Eye (tissue), 1 donor: Measurements from ENCODE around the gene KNTC1.
A peak's percentile ranks its signal among the peaks of the same experiment; 100 is the strongest.
"Not testable (repeated sequence)": the region's sequence is repeated elsewhere in the genome, so short reads cannot be mapped to it uniquely, and the experiment has no call there.

Source experiments
- DNase-seq: peaks from one replicate; pipeline ENCODE4 v3.0.0-alpha.2; 2015

Gene KNTC1

GRCh38 chr12:122526683-122527477 lies at the start of gene KNTC1, which contains the start of gene RSRC2:
TSS of gene KNTC1 (plus strand) at chr12:122527249. CDS start at chr12:122530064, 2,815 bp downstream.
TSS of gene RSRC2 (minus strand) at chr12:122526936. CDS start at chr12:122526853, 83 bp downstream.
- peak; percentile 100 for DNase-seq

- no peak for DNase-seq
Observed at GRCh38 chr12:122480753-122481152, 46.3 kb upstream of the KNTC1 start.

GRCh38 chr12:122481861-122482260 lies 45.2 kb upstream of the KNTC1 start:
- no peak for DNase-seq

GRCh38 chr12:122483969-122484368 lies 43.1 kb upstream of the KNTC1 start:
- no peak for DNase-seq

- DNase-seq: not testable (repeated sequence)
Observed at GRCh38 chr12:122484385-122484784, 42.7 kb upstream of the KNTC1 start.

- DNase-seq: not testable (repeated sequence)
Observed at GRCh38 chr12:122486360-122486759, 40.7 kb upstream of the KNTC1 start.

- DNase-seq: no peak
Observed at GRCh38 chr12:122486805-122487426, 40.1 kb upstream of the KNTC1 start.

GRCh38 chr12:122487807-122488206 lies 39.2 kb upstream of the KNTC1 start:
- not testable (repeated sequence) for DNase-seq

GRCh38 chr12:122489038-122489437 lies 38.0 kb upstream of the KNTC1 start:
- no peak for DNase-seq

GRCh38 chr12:122491991-122492390 lies 35.1 kb upstream of the KNTC1 start:
- DNase-seq: no peak

- not testable (repeated sequence) for DNase-seq
Observed at GRCh38 chr12:122493222-122493621, 33.8 kb upstream of the KNTC1 start.

- no peak for DNase-seq
Observed at GRCh38 chr12:122495258-122495657, 31.8 kb upstream of the KNTC1 start.

GRCh38 chr12:122499991-122500684 lies 26.9 kb upstream of the KNTC1 start:
- peak; percentile 89 for DNase-seq

- peak; percentile 99 for DNase-seq
Observed at GRCh38 chr12:122500685-122501488, 26.2 kb upstream of the KNTC1 start, which contains the start of gene ZCCHC8. TSS of gene ZCCHC8 (minus strand) at chr12:122500932. CDS start at chr12:122500840, 92 bp downstream.

GRCh38 chr12:122501489-122501989 lies 25.5 kb upstream of the KNTC1 start:
- no peak for DNase-seq

GRCh38 chr12:122503147-122503751 lies 23.8 kb upstream of the KNTC1 start:
- no peak for DNase-seq

GRCh38 chr12:122503783-122504590 lies 23.1 kb upstream of the KNTC1 start:
- no peak for DNase-seq

- no peak for DNase-seq
Observed at GRCh38 chr12:122505419-122506051, 21.5 kb upstream of the KNTC1 start.

- no peak for DNase-seq
Observed at GRCh38 chr12:122506393-122506938, 20.6 kb upstream of the KNTC1 start.

GRCh38 chr12:122508163-122508562 lies 18.9 kb upstream of the KNTC1 start:
- DNase-seq: no peak
